GM20431 (cell line): ENCODE measurements around the gene PDCD6IP.

ENCODE experiments used
- in situ Hi-C: fragments of 300-500 bp; cut with MseI, MboI; formaldehyde crosslinking; loops from one replicate; pipeline ENCODE4 v1.15.0; 2020; ENCODE audit warnings: low sequenced_read_pairs; ENCODE audit not compliant: unreplicated experiment

PDCD6IP gene

GRCh38 chr3:33791477-33792166 lies 6.8 kb upstream of the PDCD6IP start:
- in situ Hi-C loops = loop anchor here (25.0 kb wide), 2 partner anchors 154 to 654 kb away; no protein-coding TSS in a partner anchor

GRCh38 chr3:33792167-33792892 lies 6.1 kb upstream of the PDCD6IP start:
- in situ Hi-C loops = loop anchor here (25.0 kb wide), 2 partner anchors 155 to 655 kb away; no protein-coding TSS in a partner anchor

GRCh38 chr3:33795131-33795530 lies 3.3 kb upstream of the PDCD6IP start:
- in situ Hi-C loops = loop anchor here (25.0 kb wide), 2 partner anchors 158 to 658 kb away; no protein-coding TSS in a partner anchor

- in situ Hi-C loops = loop anchor here (25.0 kb wide), 2 partner anchors 159 to 659 kb away; no protein-coding TSS in a partner anchor
Measured at GRCh38 chr3:33795856-33796536, 2.4 kb upstream of the PDCD6IP start.

- in situ Hi-C loops = loop anchor here (25.0 kb wide), 2 partner anchors 161 to 661 kb away; no protein-coding TSS in a partner anchor
Measured at GRCh38 chr3:33798113-33798417, 365 bp upstream of the PDCD6IP start.

GRCh38 chr3:33799202-33799551 lies 747 bp downstream of the PDCD6IP start:
- in situ Hi-C loops = loop anchor here (25.0 kb wide), 2 partner anchors 162 to 662 kb away; no protein-coding TSS in a partner anchor

GRCh38 chr3:33803252-33803651 lies 4.8 kb downstream of the PDCD6IP start:
- in situ Hi-C loops = no loop called here

GRCh38 chr3:33803894-33804526 lies 5.6 kb downstream of the PDCD6IP start:
- in situ Hi-C loops = no loop called here

- in situ Hi-C loops = no loop called here
Measured at GRCh38 chr3:33807191-33807590, 8.8 kb downstream of the PDCD6IP start.

GRCh38 chr3:33808559-33808958 lies 10.1 kb downstream of the PDCD6IP start:
- in situ Hi-C loops = no loop called here

- in situ Hi-C loops = no loop called here
Measured at GRCh38 chr3:33810545-33810944, 12.1 kb downstream of the PDCD6IP start.

GRCh38 chr3:33821989-33822388 lies 23.6 kb downstream of the PDCD6IP start:
- in situ Hi-C loops = no loop called here

- in situ Hi-C loops = no loop called here
Measured at GRCh38 chr3:33823821-33824220, 25.4 kb downstream of the PDCD6IP start.

GRCh38 chr3:33825111-33825510 lies 26.7 kb downstream of the PDCD6IP start:
- in situ Hi-C loops = no loop called here

GRCh38 chr3:33826206-33826605 lies 27.8 kb downstream of the PDCD6IP start:
- in situ Hi-C loops = no loop called here

- in situ Hi-C loops = no loop called here
Measured at GRCh38 chr3:33826688-33827087, 28.3 kb downstream of the PDCD6IP start.

GRCh38 chr3:33829720-33830119 lies 31.3 kb downstream of the PDCD6IP start:
- in situ Hi-C loops = no loop called here

GRCh38 chr3:33831053-33831452 lies 32.6 kb downstream of the PDCD6IP start:
- in situ Hi-C loops = no loop called here

- in situ Hi-C loops = no loop called here
Measured at GRCh38 chr3:33833408-33834095, 35.1 kb downstream of the PDCD6IP start.

GRCh38 chr3:33834096-33834453 lies 35.6 kb downstream of the PDCD6IP start:
- in situ Hi-C loops = no loop called here
